Fibroblast of villous mesenchyme (primary cell): ENCODE measurements around the gene IL11RA. TPM values are rescaled to one million over a fixed set of nuclear protein-coding genes. Genes with fewer than 3 reads are reported as not detected.

Source experiments
- DNase-seq: peaks from one replicate; pipeline ENCODE4 v3.0.0-alpha.2; 2010; ENCODE audit warnings: low read depth
- H3K4me3 ChIP-seq: 2 replicates; pipeline ENCODE4 v1.5.1; 2011; ENCODE audit warnings: low read depth, mild to moderate bottlenecking, low read length
- total RNA-seq: library from RNA; depleted of rRNA; stranded (reverse); fragments of >200 nt; gene quantifications from 2 replicates; pipeline ENCODE4 v1.2.3, GENCODE V29; 2012
- TF ChIP-seq, protein P1 (sequence below): IDR thresholded peaks from 2 replicates; pipeline ENCODE4 v1.5.1; 2012; ENCODE audit warnings: low read depth, mild to moderate bottlenecking, low read length; ENCODE audit not compliant: insufficient read depth

Gene IL11RA
- total RNA-seq, 1 donor = 8.2 TPM

GRCh38 chr9:34654323-34655051 lies 2.5 kb downstream of the IL11RA start:
- peak; percentile 43 for DNase-seq
- no peak overlapping the region for H3K4me3 ChIP-seq
- TF ChIP-seq, protein P1, sequence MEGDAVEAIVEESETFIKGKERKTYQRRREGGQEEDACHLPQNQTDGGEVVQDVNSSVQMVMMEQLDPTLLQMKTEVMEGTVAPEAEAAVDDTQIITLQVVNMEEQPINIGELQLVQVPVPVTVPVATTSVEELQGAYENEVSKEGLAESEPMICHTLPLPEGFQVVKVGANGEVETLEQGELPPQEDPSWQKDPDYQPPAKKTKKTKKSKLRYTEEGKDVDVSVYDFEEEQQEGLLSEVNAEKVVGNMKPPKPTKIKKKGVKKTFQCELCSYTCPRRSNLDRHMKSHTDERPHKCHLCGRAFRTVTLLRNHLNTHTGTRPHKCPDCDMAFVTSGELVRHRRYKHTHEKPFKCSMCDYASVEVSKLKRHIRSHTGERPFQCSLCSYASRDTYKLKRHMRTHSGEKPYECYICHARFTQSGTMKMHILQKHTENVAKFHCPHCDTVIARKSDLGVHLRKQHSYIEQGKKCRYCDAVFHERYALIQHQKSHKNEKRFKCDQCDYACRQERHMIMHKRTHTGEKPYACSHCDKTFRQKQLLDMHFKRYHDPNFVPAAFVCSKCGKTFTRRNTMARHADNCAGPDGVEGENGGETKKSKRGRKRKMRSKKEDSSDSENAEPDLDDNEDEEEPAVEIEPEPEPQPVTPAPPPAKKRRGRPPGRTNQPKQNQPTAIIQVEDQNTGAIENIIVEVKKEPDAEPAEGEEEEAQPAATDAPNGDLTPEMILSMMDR = no peak

GRCh38 chr9:34655394-34655793 lies 3.4 kb downstream of the IL11RA start:
- no peak overlapping the region for H3K4me3 ChIP-seq
- TF ChIP-seq, protein P1 = no peak
- DNase-seq = no peak

- H3K4me3 ChIP-seq = no peak overlapping the region
- TF ChIP-seq, protein P1 = no peak
- no peak for DNase-seq
These were observed 5.0 kb downstream of the IL11RA start for GRCh38 chr9:34656992-34657391.

GRCh38 chr9:34658461-34658860 lies 6.5 kb downstream of the IL11RA start:
- DNase-seq = no peak
- TF ChIP-seq, protein P1 = no peak
- no peak overlapping the region for H3K4me3 ChIP-seq

- H3K4me3 ChIP-seq = no peak overlapping the region
- TF ChIP-seq, protein P1 = no peak
- no peak for DNase-seq
These were observed 7.7 kb downstream of the IL11RA start for GRCh38 chr9:34659592-34660253.

- TF ChIP-seq, protein P1 = no peak
These were observed 10.7 kb downstream of the IL11RA start, which contains the start of gene CCL27 for GRCh38 chr9:34662526-34663302. Gene CCL27, minus strand, starts transcription at chr9:34662657. Its CDS starts 24 bp downstream, at chr9:34662633.

More at GRCh38 chr9:34662526-34663302, 10.7 kb downstream of the IL11RA start, which contains the start of gene CCL27:
- no peak for DNase-seq
- H3K4me3 ChIP-seq = no peak within 1 kb of the TSS
